CD4-positive, alpha-beta T cell (primary cell): ENCODE results near the gene ZSWIM5. TPM values are rescaled to one million over a fixed set of nuclear protein-coding genes. Genes with fewer than 3 reads are reported as not detected.

ENCODE experiments used
- ATAC-seq: fragments of 200-7000 bp; cut with Tn5 transposase; one replicate; pipeline ENCODE4 v1.10.0; 2022; ENCODE audit warnings: mild to moderate bottlenecking; ENCODE audit not compliant: poor library complexity
- CTCF ChIA-PET: fragments of 350-600 bp; sonication (Branson Sonifier 250); formaldehyde crosslinking; loops from one replicate; lab custom pipeline; 2021; ENCODE audit warnings: antibody characterized with exemption, inconsistent platforms; lab: Charles Lee
- POLR2A ChIA-PET: fragments of 350-600 bp; sonication (Branson Sonifier 250); formaldehyde crosslinking; loops from one replicate; lab custom pipeline; 2021; ENCODE audit warnings: antibody characterized with exemption, inconsistent platforms; lab: Charles Lee
- DNase-seq, 14 experiments: peaks; one replicate each; pipeline ENCODE4 v3.0.0-alpha.2; 2013 to 2020; ENCODE audit warnings: mixed read lengths in 2 of 14
- H3K27ac ChIP-seq, 2 donors: one replicate each; pipeline versions ENCODE4 v1.5.1 to v1.7.0; 2013; ENCODE audit warnings: low read length in 2 of 2, low read depth in 1 of 2, mild to moderate bottlenecking in 1 of 2
- H3K27me3 ChIP-seq, 2 experiments: 1 replicate in 1 of 2; 2 replicates in 1 of 2; pipeline versions ENCODE4 v1.6.1 to v1.7.0; 2013; ENCODE audit warnings: low read length in 2 of 2, control low read depth in 1 of 2, mild to moderate bottlenecking in 1 of 2, moderate library complexity in 1 of 2; ENCODE audit not compliant: insufficient read depth in 2 of 2, control insufficient read depth in 1 of 2
- H3K36me3 ChIP-seq: one replicate; pipeline ENCODE4 v1.6.1; 2013; ENCODE audit warnings: low read length, control low read depth; ENCODE audit not compliant: insufficient read depth
- H3K4me1 ChIP-seq: one replicate; pipeline ENCODE4 v1.6.1; 2013; ENCODE audit warnings: low read length, control low read depth; ENCODE audit not compliant: insufficient read depth
- H3K4me3 ChIP-seq: one replicate; pipeline ENCODE4 v1.5.1; 2013; ENCODE audit warnings: mild to moderate bottlenecking, low read length, moderate library complexity
- H3K9me3 ChIP-seq, 2 experiments: 1 replicate in 1 of 2; 2 replicates in 1 of 2; pipeline versions ENCODE4 v1.6.1 to v1.7.0; 2013; ENCODE audit warnings: low read length in 2 of 2, mild to moderate bottlenecking in 2 of 2, control low read depth in 1 of 2, moderate library complexity in 1 of 2; ENCODE audit not compliant: control insufficient read depth in 1 of 2, insufficient read depth in 1 of 2
- H3K27ac Mint-ChIP-seq: one replicate; pipeline ENCODE4 v1.8.0; 2020; ENCODE audit warnings: mixed read lengths
- H3K27me3 Mint-ChIP-seq: one replicate; pipeline ENCODE4 v1.8.0; 2021; ENCODE audit warnings: mixed read lengths
- H3K36me3 Mint-ChIP-seq: one replicate; pipeline ENCODE4 v1.8.0; 2021; ENCODE audit warnings: low read depth, mixed read lengths
- H3K4me1 Mint-ChIP-seq: one replicate; pipeline ENCODE4 v1.8.0; 2021; ENCODE audit warnings: low read depth, mixed read lengths
- H3K4me3 Mint-ChIP-seq: one replicate; pipeline ENCODE4 v1.8.0; 2020; ENCODE audit warnings: mild to moderate bottlenecking, mixed read lengths
- H3K9me3 Mint-ChIP-seq: one replicate; pipeline ENCODE4 v1.8.0; 2020; ENCODE audit warnings: mixed read lengths
- CTCF ChIP-seq: fragments of 200-600 bp; IDR thresholded peaks from one replicate; pipeline ENCODE4 v1.8.0; 2022; ENCODE audit warnings: antibody characterized with exemption, mild to moderate bottlenecking
- intact Hi-C, 2 experiments: fragments of 100-400 bp; cut with DNase I in 1 of 2; cut with micrococcal nuclease in 1 of 2; formaldehyde crosslinking; loops; one replicate each; pipeline versions ENCODE4 v1.15.1 to v1.9.0; 2023 to 2025; cut with DNase I, micrococcal nuclease
- total RNA-seq, 174 experiments: library from RNA in 2 of 174; stranded (reverse) in 2 of 174; gene quantifications; one replicate each; pipeline ENCODE4 v1.2.3 and lab custom pipeline; 2021 to 2026

The ZSWIM5 gene
- total RNA-seq, 2 experiments from 2014 or later, result 0.91 to 1.1 TPM

DNA sequence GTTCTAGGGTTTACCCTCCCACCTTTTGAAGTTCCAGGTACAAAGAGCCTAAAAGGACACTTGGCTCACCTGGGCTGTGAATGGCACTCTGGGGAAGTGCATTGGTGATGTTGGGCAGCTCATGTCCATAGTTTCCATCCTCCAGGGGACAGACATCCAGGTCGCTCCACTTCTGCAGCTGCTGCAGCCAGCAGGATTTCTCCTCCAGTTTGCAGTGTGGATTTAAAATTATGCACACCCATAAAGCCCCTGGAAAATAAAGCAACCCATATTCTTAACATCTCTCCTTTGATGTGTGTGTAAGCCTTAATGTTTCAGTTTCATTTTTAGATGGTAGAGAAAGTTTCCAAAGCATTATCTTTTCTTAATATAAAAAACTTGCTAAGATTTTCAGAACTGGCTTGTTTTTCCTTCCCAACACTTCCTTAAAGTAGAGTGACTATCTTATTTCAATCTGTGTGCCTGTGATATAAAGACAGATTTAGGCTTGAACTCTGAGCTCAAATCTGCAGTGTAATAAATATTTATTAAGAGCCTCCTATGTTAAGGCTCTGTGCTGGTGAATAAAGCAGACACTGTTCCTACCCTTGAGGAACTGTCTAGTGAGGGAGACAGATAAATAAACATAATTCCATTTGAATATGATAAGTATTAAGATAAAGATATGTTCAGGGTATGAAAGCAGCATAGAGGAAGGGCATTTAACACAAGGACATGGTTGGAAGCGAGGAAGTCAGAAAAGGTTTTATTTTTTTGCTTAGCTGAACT lies 155.2 kb downstream of the ZSWIM5 start:
- H3K27ac Mint-ChIP-seq, result peak overlapping the region; percentile 82
- POLR2A ChIA-PET, result interaction anchor here (0.6 to 1.5 kb wide), 9 partner anchors 17 to 838 kb away, joined by 3 to 6 read pairs (median 3); partner anchors contain the start of genes DMAP1, HECTD3, RPS8 and UROD
- peaks cover 8% of the 10 kb centered on the region for H3K4me1 ChIP-seq
- intact Hi-C loops, result no loop called here
- no peaks in the 10 kb centered on the region for H3K36me3 Mint-ChIP-seq
- no peak for TF ChIP-seq CTCF
- peak overlapping the region in 1 of 2 donors; percentile 76 for H3K27ac ChIP-seq
- H3K36me3 ChIP-seq, result no peaks in the 10 kb centered on the region
- no peaks in the 10 kb centered on the region for H3K27me3 ChIP-seq
- peak overlapping the region; percentile 45 for H3K4me3 ChIP-seq
- DNase-seq, result peak in 4 of 14 experiments; percentile 8 to 51 (median 18)
- no peaks in the 10 kb centered on the region for H3K9me3 ChIP-seq
- H3K4me3 Mint-ChIP-seq, result peak overlapping the region; percentile 49
- peaks cover 19% of the 10 kb centered on the region for H3K4me1 Mint-ChIP-seq
- peak; percentile 63 for ATAC-seq
- CTCF ChIA-PET, result no interaction called here
- H3K9me3 Mint-ChIP-seq, result no peaks in the 10 kb centered on the region
- no peaks in the 10 kb centered on the region for H3K27me3 Mint-ChIP-seq

DNA sequence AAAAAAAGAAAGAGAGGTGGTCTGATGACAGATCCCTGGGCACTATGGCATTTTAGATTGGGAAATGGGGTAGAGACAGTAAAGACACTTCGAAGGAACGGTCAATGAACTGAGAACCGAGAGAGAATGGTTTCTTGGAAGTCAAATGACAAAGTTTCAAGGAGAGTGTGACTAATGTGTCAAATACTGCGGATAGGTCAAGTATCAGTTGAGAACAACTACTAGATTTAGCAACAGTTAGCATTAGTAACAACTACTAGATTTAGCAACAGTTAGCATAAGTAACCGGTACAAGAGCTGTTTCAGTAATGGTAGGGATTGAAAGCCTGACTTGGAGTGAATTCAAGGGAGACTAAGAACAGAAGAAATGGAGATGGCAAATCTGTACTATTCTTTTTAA lies 159.4 kb downstream of the ZSWIM5 start:
- no peak for ATAC-seq
- Mint-ChIP-seq H3K4me3 (no peak overlapping the region), H3K27ac (no peak overlapping the region), H3K4me1 (peaks cover 19% of the 10 kb centered on the region), H3K27me3 (no peaks in the 10 kb centered on the region), H3K36me3 (peaks cover 5% of the 10 kb centered on the region), H3K9me3 (no peaks in the 10 kb centered on the region)
- intact Hi-C loops, result no loop called here
- Histone ChIP-seq H3K27me3 (no peaks in the 10 kb centered on the region), H3K27ac (no peak overlapping the region), H3K4me1 (peaks cover 8% of the 10 kb centered on the region), H3K36me3 (no peaks in the 10 kb centered on the region), H3K9me3 (no peaks in the 10 kb centered on the region), H3K4me3 (no peak overlapping the region)
- no peak for TF ChIP-seq CTCF
- CTCF ChIA-PET, result no interaction called here
- no peak for DNase-seq
- POLR2A ChIA-PET, result no interaction called here

DNA sequence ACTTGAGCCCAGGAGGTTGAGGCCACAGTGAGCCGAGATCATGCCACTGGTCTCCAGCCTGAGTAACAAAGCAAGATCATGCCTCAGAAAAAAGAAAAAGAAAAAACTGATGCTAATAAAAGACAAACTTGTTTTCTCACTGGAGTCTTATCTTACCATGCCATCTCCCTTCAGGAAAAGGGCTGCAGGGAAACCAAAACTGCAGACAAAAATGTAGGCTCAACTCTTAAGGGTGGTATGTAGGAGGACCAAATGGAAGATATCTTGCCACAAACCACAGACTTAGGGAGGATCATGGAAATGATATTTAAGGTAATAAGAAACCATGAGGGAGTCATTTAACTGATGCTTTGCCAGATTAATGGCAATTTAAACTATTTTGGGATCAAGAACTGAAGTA lies 161.5 kb downstream of the ZSWIM5 start:
- intact Hi-C loops, result no loop called here
- peaks cover 5% of the 10 kb centered on the region for H3K4me1 Mint-ChIP-seq
- H3K27ac ChIP-seq, result no peak overlapping the region
- H3K27ac Mint-ChIP-seq, result no peak overlapping the region
- no peaks in the 10 kb centered on the region for H3K9me3 ChIP-seq
- no peak for TF ChIP-seq CTCF
- H3K9me3 Mint-ChIP-seq, result no peaks in the 10 kb centered on the region
- no peak for ATAC-seq
- H3K4me3 ChIP-seq, result no peak overlapping the region
- peaks cover 5% of the 10 kb centered on the region for H3K36me3 Mint-ChIP-seq
- H3K27me3 ChIP-seq, result no peaks in the 10 kb centered on the region
- no peaks in the 10 kb centered on the region for H3K4me1 ChIP-seq
- no peak overlapping the region for H3K4me3 Mint-ChIP-seq
- H3K27me3 Mint-ChIP-seq, result no peaks in the 10 kb centered on the region
- POLR2A ChIA-PET, result no interaction called here
- CTCF ChIA-PET, result no interaction called here
- DNase-seq, result no peak
- H3K36me3 ChIP-seq, result no peaks in the 10 kb centered on the region
